ENCODE results near the gene TTLL10.

The TTLL10 gene

GRCh38 chr1:1221887-1222574 lies 48.4 kb downstream of the TTLL10 start:
- DNase-seq (ENCODE audit: low read depth in 2 of 2): no peak

DNA sequence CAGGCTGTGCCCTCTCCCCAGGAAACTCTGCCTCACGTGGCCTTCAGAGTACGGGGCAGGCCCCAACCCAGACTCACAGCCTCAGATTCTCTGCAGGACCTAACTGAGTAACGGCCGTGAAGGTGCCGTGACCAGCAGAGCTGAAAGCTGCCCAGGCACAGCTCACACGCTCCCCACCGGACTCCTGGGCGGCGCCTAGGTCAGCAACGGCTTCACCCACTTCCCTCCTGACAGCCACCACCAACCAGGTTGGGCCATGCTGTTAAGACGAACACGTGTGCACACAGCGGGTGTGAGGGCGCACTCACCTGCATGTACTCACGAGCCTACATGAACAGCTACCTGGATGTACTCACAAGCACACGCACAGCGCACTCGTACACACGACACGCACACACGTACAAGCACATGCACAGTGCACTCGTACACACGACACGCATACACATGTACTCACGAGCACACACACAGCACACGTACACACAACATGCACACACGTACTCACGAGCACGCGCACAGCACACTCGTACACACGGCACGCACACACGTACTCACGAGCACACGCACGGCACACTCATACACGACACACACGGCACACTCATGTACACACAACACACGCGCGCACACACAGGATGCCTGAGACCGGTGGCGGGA lies 49.0 kb downstream of the TTLL10 start:
- DNase-seq (ENCODE audit: low read depth in 2 of 2): no peak

DNA sequence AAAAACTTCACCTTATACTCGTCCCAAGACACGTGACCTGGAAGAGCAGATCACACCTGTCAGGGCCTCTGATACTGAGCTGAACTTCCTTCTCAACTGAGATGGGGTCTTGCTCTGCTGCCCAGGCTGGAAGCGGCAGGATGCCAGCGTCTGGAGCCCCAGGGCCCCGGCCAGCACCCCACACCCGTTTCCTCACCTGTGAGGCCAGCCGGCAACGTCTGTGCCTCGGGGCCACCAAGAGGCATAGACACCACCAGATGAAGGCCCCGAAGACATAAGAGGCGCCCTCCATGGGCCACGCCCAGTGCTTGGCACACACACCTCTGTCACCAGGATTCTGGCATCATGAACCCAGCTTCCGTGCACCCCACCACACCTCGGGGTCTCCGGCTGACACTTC lies 49.6 kb downstream of the TTLL10 start:
- DNase-seq (ENCODE audit: low read depth in 2 of 2): no peak

GRCh38 chr1:1223891-1224290 lies 50.2 kb downstream of the TTLL10 start:
- DNase-seq (ENCODE audit: low read depth in 2 of 2): no peak

DNA sequence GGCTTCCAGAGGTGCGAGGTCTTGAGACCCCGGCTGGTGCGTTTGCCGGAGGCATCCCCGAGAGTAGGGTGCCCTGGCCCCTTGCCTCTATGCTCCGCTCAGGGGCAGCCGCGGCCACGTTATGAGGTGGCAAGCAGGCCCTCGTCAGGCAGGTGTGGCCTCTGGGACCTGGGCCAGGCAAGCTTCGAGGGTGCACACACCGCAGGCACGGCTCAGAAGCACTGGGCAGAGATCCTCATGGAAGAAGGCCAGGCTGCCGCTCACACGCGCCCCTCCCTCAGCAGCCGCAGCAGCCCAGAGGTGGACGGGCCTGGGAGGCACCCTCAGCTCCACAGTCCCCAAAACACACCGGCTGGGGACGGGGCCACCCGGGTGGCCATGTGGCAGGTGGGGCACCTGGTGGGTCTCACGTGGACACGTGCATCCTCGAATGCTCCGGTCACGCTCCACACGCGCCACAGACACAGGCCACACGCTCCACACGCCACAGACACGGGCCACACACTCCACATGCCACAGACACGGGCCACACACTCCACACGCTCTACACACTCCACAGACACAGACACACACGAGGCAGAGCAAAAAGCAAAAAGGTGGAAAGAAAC lies 51.7 kb downstream of the TTLL10 start:
- no peak for DNase-seq (ENCODE audit: low read depth in 2 of 2)

DNA sequence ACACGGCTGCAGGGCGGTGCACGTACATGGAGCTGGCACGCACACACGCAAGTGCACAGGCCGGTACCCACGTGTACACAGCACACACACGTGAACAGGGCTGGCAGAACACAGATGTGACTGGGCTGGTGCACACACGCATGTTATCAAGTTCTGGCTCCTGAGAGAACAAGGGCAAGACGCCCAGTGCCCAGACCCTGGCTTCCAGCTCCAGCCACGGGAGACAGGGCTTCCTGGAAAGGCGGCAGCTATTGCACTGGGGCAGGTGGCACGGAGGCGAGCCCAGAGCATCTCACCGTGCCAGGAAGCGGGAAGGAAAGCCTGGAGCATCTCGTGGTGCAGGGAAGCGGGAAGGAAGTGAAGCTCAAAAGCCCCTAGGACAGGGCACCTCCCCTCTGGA lies 52.2 kb downstream of the TTLL10 start:
- no peak for DNase-seq (ENCODE audit: low read depth in 2 of 2)

DNA sequence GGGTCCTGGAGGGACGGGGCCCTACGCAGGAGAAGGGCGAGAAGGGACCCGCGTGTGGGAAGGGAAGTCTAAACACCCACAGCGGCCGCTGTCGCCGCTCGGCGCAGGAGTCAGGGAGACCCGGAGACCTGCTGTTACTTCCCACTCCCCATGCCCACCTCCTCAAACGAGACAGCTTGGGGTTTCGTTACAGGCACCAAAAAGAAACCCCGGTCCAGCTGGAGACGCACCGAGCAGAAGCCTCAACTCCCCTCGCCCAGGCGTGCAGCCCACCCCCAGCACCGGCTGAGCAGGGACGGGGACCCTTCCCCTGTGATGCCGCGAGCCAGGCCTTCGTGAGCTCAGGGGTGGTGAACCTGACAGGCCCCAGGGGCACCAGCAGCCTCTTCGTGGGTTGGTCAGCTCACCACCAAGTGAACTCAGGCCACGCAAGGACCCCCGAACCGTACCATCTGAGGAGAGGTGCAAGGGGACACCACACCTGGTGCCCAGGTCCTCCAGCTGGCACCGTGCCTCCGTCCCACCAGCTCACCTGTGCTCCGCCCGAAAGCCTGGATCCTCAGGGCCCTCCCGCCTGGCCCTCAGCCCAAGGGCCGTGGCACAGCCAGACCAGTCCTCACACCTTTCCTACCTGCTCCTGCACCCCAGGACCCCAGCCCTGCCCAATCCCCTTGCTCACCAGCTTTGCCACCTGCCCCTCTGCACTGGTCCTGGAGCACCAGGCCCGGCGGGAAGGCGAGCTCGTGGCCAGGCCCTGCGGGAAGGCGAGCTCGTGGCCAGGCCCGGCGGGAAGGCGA lies 53.1 kb downstream of the TTLL10 start:
- no peak for DNase-seq (ENCODE audit: low read depth in 2 of 2)

- DNase-seq (ENCODE audit: low read depth in 2 of 2): no peak
Measured at GRCh38 chr1:1227386-1227785, 53.7 kb downstream of the TTLL10 start.

GRCh38 chr1:1228187-1228586 lies 54.5 kb downstream of the TTLL10 start:
- DNase-seq (ENCODE audit: low read depth in 2 of 2): no peak

DNA sequence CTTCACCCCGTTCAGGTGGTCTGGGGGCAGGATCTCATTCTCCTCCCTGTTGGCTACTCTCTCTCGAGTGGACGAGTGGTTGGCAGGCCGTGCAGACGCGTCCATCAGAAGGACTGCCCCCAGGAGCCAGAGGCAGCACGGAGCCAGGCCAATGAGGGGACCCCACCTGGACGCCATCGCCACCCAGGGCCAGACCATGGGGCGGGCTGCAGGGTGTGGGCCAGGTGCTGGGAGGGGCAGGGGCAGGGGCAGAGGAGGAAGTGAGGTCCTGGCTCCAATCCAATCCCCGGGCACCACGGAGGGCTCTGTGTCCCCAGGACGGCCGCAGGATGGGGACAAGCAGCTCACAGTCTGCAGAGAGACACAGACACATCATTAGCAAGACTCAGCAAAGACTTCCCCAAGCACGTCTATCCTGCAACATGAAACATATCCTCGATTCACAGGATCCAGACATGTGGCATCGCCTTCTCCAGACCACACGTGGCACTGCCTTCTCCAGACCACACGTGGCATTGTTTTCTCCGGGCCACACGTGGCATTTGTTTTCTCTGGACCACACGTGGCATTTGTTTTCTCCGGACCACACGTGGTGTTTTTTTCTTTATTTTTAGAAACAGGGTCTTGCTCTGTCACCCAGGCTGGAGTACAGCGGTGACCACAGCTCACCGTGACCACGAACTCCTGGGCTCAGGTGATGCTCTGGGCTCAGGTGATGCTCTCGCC lies 55.1 kb downstream of the TTLL10 start:
- no peak for DNase-seq (ENCODE audit: low read depth in 2 of 2)

GRCh38 chr1:1229770-1230169 lies 56.1 kb downstream of the TTLL10 start:
- DNase-seq (ENCODE audit: low read depth in 2 of 2): no peak

DNA sequence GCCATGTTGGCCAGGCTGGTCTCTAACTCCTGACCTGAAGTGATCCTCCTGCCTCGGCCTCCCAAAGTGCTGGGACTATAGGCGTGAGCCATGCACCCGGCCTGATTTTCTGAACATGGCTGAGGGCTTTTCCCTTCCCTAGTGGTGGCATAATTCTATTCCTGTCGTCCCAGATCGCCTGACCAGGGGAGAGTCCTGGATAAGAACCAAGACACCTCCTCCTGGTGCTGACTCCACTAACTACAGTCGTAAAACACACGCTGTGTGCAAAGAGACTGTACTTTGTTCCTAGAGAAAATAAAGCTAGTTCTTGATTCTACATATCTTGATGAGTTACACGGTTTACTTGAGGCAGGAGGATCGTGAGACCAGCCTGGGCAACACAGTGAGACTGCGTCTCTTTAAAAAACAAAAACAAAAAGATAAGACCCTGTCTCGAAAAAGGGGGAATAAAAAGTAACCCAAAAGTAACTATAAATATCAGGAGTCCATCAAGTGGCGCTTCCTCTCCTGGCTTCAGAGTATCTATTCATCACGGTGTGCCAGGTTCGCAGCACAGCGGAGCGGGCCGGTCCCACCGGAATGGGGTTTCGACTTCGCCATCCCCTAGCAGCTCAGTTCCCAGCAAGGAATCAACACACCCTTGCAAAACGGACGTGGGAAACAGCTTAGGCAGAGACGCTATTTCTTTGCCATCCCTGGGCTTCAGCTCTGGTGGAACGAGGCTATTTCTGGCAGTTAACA lies 57.1 kb downstream of the TTLL10 start:
- DNase-seq (ENCODE audit: low read depth in 2 of 2): no peak

DNA sequence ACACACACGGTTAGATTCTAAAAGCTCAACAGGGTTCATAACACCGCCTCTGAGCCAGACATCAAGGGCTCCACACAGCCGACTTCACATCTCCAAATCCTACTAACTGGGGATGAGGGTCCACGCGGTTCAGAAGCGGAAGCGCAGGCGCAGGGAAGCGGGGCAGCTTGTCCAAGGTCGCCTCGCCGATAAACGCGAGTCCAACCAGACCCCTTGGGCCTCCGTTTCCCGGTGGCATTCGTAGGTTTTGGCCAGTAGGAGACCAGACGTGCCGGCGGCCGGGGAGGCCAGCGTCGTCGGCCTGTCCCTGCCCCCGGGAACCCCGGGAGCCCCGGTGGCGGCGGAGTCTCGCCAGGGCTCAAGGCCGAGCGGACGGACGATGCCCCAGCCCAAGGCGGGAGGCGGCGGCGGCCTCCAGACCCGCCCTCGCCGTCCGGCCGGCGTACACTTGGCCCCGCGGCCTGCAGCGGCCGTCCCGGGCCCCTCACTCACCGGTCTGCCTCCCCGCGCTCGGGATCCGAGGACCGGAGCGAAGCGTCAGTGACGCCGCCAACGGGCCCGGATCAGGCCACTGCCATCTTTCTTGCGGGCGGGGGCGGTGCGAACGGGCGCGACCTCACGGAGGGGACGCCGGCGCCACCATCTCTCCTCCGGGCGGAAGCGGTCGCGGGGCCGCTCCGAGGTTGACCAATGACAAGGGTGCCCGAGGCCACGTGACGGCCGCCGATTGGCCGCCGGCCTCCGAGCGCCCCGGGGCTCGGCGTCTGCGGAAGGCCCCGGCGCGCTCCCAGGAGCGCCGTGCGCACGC lies 57.9 kb downstream of the TTLL10 start, which contains the start of gene SDF4:
Gene SDF4, minus strand, starts transcription at position 602 of the 808 bp plus-strand sequence. CDS start 3,229 bp downstream, outside the sequence.
- peak; percentile 95 for DNase-seq (ENCODE audit: low read depth in 2 of 2)

GRCh38 chr1:1232208-1232795 lies 58.6 kb downstream of the TTLL10 start, which contains the start of gene B3GALT6:
B3GALT6 (plus strand) TSS chr1:1232237; CDS start chr1:1232279, 42 bp downstream.
- no peak for DNase-seq (ENCODE audit: low read depth in 2 of 2)

DNA sequence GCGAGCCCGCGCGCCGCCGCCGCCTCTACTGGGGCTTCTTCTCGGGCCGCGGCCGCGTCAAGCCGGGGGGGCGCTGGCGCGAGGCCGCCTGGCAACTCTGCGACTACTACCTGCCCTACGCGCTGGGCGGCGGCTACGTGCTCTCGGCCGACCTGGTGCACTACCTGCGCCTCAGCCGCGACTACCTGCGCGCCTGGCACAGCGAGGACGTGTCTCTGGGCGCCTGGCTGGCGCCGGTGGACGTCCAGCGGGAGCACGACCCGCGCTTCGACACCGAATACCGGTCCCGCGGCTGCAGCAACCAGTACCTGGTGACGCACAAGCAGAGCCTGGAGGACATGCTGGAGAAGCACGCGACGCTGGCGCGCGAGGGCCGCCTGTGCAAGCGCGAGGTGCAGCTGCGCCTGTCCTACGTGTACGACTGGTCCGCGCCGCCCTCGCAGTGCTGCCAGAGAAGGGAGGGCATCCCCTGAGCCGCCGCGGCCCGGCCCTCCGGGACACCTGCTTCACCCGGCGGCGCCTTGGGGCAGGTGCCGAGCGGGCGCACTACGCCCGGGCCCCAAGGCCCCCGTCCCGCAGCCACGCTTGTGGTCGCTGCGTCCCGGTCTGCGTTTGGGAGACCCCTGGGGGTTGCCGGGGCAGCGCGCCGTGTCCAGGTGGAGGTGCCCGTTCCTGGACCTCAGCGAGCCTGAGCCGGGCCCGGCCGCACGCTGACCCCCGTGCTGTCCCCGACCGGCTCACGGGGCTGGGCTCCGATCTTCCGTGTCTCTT lies 59.3 kb downstream of the TTLL10 start:
- DNase-seq (ENCODE audit: low read depth in 2 of 2): no peak

DNA sequence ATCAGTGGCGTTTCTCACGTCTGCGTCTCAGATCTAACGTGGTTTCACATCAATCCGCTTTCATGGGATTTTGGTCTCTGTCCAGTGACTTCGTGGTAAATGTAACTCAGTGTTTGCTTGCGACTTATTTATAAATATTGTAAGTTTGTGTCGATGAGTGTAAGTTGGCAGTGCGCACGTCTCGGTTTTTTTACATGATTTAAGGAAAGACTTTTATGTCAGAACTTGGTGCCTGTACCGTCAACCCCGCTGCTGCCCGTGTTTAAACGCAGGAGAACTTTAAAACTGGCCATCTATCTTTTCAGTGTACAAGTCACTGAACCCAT lies 59.9 kb downstream of the TTLL10 start:
- DNase-seq (ENCODE audit: low read depth in 2 of 2): no peak

- DNase-seq (ENCODE audit: low read depth in 2 of 2): no peak
Measured at GRCh38 chr1:1234180-1234808, 60.6 kb downstream of the TTLL10 start.

DNA sequence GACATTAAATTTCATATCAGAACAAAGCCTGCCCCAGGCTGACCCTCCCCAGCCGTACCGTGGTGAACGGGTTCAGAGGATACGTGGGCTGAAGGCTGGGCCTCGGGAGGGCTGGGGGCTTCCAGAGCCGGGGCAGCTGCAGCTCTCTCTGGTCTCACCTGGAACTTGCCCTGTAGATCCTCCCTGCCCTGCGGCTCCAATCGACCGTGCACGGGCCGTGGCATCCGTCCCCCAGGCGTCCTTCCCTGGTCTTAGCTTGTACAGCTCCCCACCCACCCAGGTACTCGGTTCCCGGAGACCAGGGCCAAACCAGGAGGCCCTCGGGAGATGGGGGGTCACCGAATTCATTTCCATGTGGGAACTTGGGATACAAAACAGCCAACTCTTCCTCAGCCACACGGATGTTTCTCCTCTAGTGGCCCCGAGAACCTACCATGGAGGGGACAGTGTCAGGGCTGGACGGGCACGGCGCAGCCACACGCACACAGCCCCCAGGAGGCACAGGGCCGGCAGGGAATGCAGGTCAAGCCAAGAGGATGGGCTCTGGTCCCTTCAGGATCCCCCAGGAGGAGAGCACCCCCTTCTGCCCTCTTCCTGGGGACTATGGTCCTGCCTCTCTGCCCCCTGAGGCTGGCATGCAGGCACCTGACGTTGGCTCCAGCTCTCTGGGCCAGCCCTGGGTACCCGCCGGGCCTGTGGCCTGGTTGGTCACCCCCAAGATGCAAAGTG lies 61.5 kb downstream of the TTLL10 start:
- no peak for DNase-seq (ENCODE audit: low read depth in 2 of 2)
